H4 (cell line): Measurements from ENCODE around the gene RNF150. TPM values are rescaled to one million over a fixed set of nuclear protein-coding genes. Genes with fewer than 3 reads are reported as not detected.

ENCODE experiments used
- DNase-seq: peaks from one replicate; pipeline ENCODE4 v3.0.0-alpha.2; 2015; ENCODE audit warnings: low spot score
- total RNA-seq: library from RNA; depleted of rRNA; stranded (reverse); fragments of >200 nt; shearing (Covaris generic); gene quantifications from 2 replicates; pipeline ENCODE4 v1.2.3, GENCODE V29; 2014

Gene RNF150
- total RNA-seq, 1 experiment from 2014 or later: 3.1 TPM

- no peak for DNase-seq
Measured at GRCh38 chr4:140865253-140866217, 267.7 kb downstream of the RNF150 start.

GRCh38 chr4:140863197-140863596 lies 270.1 kb downstream of the RNF150 start:
- no peak for DNase-seq

GRCh38 chr4:140862177-140862442 lies 271.2 kb downstream of the RNF150 start:
- DNase-seq: no peak

GRCh38 chr4:140861359-140862176 lies 271.7 kb downstream of the RNF150 start:
- DNase-seq: peak; percentile 73

GRCh38 chr4:140858897-140859296 lies 274.4 kb downstream of the RNF150 start:
- peak; percentile 92 for DNase-seq

- no peak for DNase-seq
Measured at GRCh38 chr4:140857111-140857510, 276.2 kb downstream of the RNF150 start.

- DNase-seq: peak; percentile 65
Measured at GRCh38 chr4:140856621-140857062, 276.6 kb downstream of the RNF150 start.

- no peak for DNase-seq
Measured at GRCh38 chr4:140854168-140854567, 279.1 kb downstream of the RNF150 start.

- no peak for DNase-seq
Measured at GRCh38 chr4:140851804-140852203, 281.5 kb downstream of the RNF150 start.

- DNase-seq: peak; percentile 39
Measured at GRCh38 chr4:140851032-140851636, 282.1 kb downstream of the RNF150 start.

GRCh38 chr4:140849526-140849925 lies 283.7 kb downstream of the RNF150 start:
- no peak for DNase-seq

- no peak for DNase-seq
Measured at GRCh38 chr4:140846736-140847135, 286.5 kb downstream of the RNF150 start.

- no peak for DNase-seq
Measured at GRCh38 chr4:140844061-140844460, 289.2 kb downstream of the RNF150 start.

- no peak for DNase-seq
Measured at GRCh38 chr4:140841186-140841585, 292.1 kb downstream of the RNF150 start.

- no peak for DNase-seq
Measured at GRCh38 chr4:140839888-140840790, 293.1 kb downstream of the RNF150 start.

- no peak for DNase-seq
Measured at GRCh38 chr4:140839406-140839805, 293.9 kb downstream of the RNF150 start.

- DNase-seq: no peak
Measured at GRCh38 chr4:140837736-140838135, 295.5 kb downstream of the RNF150 start.

GRCh38 chr4:140834839-140835495 lies 298.3 kb downstream of the RNF150 start:
- no peak for DNase-seq

GRCh38 chr4:140833280-140833679 lies 300.0 kb downstream of the RNF150 start:
- no peak for DNase-seq

GRCh38 chr4:140829825-140830224 lies 303.4 kb downstream of the RNF150 start:
- DNase-seq: no peak

GRCh38 chr4:140826701-140827027 lies 306.6 kb downstream of the RNF150 start:
- no peak for DNase-seq
